GM19240 (cell line): ENCODE data around the gene SLC1A4.
"Not testable (repeated sequence)": the region's sequence is repeated elsewhere in the genome, so short reads cannot be mapped to it uniquely, and the experiment has no call there.

Source experiments
- DNase-seq: peaks from one replicate; pipeline ENCODE4 v3.0.0; 2011; ENCODE audit warnings: low spot score; ENCODE audit not compliant: insufficient read length

Gene SLC1A4

DNA sequence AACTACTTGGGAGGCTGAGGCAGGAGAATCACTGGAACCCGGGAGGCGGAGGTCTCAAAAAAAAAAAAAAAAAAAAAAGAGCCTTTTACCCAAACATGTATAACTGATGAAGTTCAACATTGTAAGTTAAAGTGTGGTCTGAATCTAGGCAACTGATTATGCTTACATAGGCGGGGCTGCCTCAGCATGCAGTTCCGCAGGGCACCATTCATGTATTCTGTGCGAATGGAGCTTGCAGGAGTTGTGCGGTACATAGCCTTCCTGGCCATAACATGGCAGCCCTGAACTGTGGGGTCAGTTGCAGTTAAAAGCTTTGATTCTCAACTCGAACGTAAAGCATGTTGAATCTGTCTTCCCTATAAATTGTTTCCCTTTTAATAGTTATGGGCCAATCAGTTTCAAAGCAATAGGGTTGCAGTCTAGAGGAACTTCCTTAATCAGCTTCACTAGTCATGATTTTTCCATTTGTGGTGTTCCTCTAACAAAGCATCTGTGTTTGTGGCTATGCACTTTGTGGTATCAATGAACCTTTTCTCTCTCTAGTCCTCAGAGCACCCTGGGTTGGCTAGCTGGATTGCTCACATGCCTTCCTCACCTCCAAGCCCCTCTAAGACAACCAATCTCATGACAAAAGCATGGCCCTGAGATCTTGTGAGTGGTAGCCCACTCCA, 36.4 kb downstream of the SLC1A4 start:
- no peak for DNase-seq

DNA sequence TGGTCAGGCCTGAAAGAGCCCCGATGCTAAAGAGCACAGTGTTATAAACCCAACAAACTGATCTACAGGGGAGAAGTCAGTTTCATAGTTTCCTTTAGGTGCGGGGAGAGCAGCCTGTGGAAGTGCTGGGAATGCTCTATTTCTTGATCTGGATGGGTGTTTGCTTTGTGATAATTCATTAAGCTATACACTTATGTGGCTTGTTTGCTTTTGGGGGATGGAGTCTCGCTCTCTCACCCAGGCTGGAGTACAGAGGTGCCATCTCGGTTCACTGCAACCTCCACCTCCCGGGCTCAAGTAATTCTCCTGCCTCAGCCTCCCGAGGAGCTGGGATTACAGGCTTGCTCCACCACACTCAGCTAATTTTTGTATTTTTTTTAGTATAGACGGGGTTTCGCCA, 37.0 kb downstream of the SLC1A4 start:
- no peak for DNase-seq

DNA sequence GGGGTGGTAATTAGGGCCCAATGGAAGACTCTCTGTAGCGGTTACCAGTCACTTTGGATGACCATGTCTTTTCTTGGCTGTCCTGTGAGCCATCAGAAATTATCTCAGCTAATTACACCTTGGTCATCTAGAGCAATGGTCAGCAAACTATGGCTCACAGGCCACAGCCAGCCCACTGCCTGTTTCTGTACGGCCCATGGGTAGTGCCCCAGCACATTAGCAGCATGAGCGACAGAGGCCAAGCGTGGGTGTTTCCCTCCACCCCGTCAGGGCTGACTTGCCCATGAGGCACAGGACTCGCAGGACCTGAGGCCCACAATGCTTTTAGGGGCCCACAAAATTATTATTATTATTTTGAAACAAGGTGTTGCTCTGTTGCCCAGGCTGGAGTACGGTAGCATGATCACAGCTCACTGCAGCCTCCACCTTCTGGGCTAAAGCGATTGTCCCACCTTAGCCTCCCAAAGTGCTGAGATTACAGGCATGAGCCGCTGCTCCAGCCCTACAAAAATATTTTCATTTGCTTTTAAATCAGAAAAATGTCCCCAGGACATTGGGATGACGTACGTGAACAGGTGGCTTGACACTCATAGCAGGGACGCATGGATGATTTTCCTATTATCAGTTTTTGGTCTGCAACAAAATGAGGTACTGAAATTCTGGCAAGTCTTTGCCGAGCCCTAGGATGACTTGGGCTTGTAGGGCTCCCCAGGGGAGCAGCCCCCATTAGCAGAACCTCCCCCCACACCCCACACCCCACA, 37.7 kb downstream of the SLC1A4 start:
- DNase-seq = no peak

DNA sequence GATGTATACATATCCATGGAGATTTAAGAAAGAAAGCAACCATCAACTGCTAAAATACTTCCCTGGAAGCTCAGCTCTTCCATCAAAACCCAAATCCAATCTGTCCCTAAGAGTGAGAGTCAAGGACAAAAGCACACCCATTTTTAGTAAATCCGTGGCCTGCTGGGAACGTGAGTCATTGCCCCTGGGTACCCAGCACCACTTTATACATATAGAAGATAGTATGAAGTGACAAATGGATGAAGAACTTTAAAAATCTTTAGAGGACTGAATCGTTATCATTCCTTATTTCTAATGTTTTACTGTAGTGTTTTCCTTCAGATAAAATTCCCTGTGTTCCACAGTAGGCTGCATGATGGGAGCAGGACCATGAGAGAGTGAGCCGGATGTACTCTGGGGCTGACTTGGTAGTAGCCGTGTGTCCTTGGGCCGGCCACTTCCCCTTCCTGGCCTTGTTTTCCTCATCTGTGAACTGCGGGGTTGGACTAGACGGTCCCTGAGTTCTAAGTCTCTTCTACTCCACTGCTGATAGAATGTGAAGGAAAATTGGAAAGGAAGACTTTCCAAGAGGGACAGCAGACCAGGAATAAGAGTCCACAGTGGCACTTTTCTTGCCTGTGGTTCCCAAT, 38.5 kb downstream of the SLC1A4 start:
- no peak for DNase-seq

DNA sequence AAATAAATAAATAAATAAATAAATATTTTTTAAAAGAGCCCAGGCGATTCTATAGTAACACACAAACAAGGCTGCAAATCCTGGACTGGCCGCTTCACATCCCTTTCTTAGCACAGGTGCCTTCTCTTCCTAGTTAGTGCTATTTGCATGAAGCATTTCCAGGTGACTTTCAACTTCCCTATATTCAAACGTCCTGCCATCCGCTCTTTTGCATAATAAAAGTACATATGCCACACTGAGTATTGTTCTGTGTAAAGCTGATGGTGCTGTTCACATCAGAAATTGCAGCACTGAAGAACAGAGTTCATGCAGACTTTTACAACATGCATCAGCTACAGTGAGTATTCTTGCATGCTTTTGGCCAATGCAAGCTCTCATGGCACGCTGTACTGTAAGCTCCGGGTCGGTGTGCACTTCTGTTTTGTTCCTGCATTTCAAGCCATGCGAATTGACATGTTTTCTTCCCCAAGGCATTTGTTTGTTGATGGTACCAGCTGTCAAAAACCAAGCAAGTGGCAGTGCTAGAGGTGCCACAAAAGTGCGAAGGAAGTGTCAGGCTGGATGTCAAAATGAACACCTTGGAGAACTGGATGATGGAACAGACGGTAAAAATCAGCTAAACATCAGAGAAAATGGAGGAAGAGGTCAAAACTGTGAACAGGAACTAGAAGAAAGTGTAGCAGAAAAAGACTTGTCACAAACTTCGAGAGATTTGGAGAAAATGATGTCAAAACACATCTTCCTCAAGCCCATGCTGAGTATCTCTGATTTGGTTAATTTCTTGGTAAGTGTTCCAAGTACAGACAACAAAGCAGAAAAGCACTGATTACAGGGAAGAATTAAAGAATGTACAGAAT, 41.5 kb downstream of the SLC1A4 start:
- DNase-seq = no peak

DNA sequence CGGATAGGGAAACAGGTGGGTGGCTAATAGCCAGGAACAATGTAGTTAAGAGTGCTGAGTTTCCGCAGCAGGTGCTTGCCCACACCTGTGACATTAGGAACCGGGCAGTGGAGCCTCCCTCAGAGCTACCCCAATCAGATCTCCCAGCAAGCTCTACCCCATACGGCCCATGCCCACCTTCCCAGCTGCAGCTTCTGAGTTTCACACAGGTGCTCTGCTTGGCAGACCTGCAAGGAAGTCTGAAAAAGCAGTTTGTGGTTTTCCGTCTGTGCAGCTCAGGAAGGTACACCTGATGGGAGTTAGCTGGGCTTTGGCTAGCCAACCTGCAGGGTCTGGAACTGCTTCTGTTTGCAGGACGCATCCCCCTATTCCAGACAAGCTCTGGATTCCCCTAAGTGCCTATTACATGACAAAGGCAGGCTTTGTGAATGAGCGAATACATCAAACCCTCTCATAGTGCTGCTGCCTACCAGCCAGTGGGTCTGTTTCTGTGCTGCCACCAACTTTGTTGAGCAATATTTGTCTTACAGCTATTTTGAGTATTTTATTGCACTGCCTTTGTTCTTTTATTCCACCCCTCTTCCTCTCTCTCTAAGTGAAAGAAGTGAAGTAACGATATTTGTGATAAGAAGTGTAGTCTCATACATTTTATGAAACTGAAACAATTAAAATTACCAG, 42.3 kb downstream of the SLC1A4 start:
- DNase-seq = no peak

DNA sequence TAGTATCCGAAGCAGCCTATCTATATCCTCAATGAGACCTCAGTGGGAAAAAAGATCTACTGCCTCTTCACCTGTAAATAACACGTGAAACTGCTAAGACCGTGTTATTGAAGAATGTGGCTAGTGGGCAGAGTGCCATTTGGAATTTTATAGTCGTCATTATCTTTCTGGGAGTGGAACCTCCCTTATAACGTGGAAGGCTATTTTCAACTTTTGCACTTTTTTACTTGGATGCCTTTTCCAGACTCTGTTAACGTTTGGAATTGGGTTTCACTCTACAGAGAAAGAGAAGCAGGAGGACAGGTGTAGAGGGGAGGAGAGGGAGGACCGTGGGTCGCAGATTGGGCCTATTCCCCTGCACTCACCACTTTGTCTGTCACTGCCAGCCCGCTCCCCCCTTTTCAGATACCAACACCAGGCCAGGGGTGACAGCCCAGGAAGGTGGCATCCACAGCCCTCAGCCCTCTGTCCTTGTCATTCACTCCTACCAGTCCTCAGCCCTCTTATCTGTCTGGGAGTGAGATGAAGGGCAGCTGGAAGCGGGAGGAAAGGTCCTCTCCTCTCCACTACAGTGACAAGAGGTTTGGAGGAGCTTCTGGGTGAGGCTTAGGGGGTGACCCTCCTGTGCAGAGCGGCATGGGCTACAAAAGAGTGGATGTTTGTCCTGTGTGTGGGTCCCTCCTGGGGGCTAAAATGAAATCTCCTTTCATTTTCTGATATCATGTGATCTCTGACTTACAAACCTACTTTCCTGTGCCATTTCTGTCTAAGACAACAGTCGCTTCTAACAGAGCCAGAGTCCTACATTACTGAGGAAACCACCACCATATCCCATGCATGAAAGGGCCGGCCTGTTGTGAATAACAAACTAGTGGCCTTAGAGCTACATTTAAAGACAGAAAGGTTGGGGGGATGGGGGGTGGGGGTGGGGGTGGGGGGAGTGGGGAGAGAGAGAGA, 43.1 kb downstream of the SLC1A4 start:
- no peak for DNase-seq

DNA sequence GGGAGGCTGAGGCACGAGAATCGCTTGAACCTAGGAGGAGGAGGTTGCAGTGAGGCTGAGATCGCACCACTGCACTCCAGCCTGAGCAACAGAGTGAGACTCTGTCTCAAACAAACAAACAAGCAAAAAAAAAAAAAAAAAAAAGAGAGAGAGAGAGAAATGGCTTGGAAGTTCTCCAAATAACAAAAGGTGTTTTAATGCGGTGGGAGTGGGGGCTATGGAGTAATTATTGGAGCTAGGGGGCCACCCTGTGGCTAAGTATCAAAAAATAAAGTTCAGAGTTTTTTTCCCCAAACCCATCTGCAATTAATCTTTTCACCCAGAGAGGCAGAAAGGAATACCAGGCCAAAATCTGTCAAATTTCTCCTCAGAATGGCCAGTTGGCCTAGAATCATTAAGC, 44.0 kb downstream of the SLC1A4 start:
- DNase-seq = no peak

DNA sequence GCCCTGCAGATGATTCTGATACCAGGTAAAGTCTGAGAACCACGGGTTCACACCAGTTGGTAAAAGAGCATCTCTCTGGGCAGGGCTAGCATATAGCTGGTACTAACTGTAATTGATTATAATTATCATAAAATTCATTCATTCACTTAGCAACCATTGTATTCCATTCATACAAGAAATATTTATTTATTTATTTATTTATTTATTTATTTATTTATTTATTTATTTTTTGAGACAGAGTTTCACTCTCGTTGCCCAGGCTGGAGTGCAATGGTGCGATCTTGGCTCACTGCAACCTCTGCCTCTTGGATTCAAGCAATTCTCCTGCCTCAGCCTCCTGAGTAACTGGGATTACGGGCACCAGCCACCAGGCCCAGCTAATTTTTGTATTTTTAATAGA, 44.5 kb downstream of the SLC1A4 start:
- not testable (repeated sequence) for DNase-seq

DNA sequence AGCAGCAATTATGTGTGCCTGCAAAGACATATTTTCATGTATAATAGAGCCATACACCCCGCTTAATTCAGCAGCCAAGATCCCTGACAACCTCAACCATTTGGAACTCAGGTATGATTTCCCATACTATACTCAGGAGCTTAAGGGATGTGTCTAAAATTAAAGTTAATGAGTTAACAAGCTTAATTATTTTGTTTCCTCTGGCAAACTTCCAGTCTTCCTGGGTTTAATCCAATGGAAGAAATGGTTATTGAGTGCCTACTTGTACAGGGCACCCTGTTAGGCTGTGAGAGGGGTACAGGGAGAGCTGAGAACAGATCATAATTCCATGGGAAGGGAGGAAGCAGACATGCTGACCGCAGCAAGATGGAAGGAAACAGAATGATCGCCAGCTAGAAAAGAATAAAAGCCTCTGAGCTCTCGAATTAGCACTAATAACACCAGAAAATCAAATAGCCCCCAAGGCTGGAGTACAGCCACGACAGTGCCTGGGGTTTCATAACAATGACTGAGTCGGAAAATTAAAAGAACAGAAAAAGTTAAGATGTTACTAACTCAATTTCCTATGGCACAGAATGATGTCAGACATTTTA, 46.2 kb downstream of the SLC1A4 start:
- DNase-seq = no peak

DNA sequence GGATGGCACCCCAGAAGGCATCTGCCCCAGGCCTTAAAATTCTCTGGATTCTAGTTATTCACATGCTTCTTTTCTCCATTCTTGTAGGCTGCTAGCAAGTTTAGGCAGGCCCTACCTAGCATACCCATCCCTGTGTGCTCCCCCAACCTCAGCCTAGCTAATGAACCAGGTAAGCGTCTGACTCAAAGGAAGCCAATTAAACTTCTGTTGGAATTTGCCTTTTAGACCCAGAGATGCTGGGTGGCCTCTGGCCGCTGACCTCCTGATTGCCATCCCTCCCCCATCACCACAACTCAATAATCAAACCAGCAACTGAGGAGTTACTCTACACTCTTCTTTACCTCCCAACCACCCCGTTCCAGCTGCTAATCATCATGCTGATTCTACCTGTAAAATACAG, 48.0 kb downstream of the SLC1A4 start:
- DNase-seq = no peak

DNA sequence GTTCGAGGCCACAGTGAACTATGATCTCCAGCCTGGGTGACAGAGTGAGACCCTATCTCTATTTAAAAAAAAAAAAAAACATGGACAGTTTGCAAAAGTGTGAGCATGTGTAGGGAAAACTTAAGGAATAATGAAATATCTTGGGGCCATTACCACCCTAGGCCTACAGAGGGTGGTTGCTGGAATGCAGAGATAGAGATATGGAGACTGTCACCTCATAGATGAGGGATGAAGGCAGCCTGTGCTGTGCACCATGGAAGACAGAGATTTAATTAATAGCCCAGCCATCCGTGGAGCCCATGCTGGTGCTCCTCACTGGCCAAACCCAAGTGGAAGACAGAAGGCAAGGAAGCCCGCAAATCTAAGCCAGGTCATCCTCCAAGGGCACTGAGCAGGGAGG, 50.4 kb downstream of the SLC1A4 start:
- no peak for DNase-seq

DNA sequence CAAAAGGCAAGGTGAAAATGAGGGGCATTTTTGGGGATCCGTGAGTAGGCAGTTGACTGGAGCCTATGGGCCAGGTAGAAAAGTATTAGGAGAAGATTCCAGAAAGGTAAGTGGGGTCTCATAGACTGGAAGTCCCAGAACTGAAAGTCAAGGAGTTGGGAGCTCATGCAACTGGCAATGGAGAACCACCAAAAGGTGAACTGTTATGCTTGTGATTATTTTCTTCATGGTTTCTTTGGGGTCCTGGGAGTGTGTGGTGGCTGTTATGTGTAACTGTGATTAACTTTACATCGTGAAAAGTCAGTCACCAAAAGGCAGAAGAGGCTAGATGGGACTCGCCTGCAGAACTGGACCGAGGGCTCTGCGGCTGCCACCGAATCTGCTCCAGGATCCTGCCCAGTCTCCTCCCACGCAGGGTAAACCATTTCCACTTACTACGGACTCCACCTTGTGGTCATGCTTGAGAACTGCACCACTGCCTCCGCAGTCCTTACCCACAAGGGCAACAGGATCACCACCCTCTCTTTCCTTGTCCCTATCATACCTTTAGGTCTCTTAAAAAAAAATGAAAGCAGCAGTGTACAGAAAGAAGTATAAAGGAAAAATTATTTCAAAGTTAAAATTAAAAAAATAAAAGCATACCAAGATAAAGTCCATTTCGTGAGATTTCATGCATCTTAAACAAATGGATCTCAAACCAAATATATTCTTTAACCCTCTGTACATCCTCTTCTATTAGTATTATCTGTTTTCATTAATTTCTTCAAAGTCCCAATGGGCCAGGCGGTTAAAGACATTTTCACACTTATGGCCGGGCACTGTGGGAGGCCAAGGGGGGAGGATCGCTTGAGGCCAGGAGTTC, 51.4 kb downstream of the SLC1A4 start:
- DNase-seq = no peak

DNA sequence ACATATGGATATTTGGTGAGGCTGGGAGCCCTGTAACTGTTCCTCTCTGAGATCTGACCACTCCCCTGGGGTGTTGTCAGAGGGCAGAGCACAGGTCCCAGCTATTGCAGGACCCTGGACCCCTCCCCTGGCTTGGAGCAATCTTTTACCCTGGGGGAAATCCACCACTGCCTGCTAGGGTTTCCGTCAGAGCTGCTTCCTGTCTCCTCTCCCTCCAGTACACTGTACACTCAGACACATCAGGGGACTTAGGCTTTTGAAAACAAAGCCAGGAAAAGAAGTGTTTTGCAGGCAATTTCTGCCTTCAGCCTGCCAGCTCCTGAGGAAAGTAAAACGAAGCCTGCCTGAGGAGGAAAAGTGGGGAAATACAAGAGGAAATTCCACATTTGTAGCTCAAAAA, 53.8 kb downstream of the SLC1A4 start:
- no peak for DNase-seq

DNA sequence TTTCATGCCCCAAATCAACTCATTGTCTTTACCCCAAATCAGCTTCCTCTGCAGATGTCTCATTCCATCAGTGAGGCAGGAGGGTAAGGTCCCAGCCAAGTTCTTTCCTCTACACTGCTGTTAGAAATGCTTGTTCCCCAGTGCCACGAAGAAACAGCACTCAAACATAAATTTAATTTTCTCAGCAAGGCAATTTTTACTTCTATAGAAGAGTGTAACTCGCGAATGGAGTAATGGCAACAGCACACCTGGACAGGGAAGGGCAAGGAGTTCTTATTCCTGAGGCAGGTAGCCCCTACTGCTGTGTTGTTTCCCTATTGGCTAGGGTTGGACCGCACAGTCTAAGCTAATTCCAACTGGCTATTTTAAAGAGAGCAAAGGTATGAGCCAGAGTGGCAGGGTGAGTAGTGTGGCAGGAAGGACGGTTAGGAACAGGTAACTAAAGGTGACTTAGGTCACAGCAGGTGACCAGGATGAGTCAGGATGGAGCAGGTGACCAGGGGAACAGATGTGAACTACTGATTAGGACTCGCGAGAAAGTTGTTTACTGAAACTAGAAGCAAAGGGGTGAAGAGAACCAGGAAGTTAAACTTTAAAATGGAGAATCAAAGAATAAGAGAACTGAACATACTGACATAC, 55.0 kb downstream of the SLC1A4 start:
- DNase-seq = no peak

DNA sequence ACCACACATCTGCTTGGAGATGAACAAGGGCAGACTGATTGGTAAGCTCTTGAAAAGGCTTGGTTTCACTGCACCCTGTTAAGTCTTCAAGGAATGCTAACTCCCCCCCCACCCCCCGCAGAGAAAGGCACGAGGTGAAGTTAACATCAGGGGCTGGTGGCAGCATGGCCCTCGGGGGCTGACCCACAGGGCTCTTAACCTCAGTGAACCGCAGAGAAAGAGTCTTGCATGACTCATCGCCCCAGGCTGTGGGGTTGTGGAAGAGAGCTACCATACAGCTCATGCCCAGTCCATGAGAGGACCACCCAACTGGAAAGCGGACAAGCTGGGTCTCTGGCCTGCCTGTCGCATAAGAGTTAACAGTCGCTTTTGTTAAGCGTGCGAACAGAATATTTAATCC, 56.5 kb downstream of the SLC1A4 start:
- DNase-seq = no peak

DNA sequence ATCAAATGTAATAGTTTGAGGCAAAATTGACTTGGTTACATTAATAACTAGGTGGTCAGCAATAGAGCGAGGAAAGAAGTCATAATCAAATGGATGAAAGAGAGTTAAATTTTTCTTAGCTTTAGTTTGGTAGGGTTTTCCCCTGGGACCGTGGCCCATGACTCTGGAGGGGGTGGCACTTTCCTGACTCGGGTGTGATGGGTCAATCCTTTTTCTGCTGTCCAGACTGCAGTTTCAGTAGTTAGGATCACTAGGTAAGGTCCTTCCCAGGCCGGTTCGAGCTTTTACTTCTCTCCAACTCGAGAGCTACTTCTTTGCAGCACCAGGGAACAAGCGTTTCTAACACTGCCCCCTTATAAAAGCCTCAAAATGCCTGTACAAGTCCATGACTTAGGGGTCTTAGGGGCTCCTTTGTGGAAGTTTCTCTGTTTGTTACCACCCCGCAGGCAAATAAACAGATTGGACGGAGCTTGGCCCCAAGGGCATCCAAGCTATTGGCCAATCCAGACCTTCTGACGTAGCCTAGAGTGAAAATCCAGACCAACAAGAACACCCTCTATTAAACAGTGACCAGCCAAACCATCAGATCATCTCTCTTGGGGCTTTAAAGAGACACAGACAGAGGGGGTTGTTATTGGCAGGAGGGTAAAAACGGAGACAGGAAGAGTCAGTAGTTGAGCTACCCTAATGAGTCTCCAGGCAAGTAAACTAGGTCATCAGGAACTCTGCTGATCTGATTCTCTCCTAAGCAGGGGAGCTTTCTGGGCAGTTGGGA, 57.6 kb downstream of the SLC1A4 start:
- DNase-seq = no peak
